Stimulated activated CD8-positive, alpha-beta memory T cell treated with anti-CD3 and anti-CD28 coated beads, Interleukin-15, amount 100 ng/mL, for 1 hour (primary cell): ENCODE data around the gene TTC38.

Experiments used
- DNase-seq: peaks from one replicate; pipeline ENCODE4 v3.0.0-alpha.2; 2020; ENCODE audit warnings: low read depth

The TTC38 gene

DNA sequence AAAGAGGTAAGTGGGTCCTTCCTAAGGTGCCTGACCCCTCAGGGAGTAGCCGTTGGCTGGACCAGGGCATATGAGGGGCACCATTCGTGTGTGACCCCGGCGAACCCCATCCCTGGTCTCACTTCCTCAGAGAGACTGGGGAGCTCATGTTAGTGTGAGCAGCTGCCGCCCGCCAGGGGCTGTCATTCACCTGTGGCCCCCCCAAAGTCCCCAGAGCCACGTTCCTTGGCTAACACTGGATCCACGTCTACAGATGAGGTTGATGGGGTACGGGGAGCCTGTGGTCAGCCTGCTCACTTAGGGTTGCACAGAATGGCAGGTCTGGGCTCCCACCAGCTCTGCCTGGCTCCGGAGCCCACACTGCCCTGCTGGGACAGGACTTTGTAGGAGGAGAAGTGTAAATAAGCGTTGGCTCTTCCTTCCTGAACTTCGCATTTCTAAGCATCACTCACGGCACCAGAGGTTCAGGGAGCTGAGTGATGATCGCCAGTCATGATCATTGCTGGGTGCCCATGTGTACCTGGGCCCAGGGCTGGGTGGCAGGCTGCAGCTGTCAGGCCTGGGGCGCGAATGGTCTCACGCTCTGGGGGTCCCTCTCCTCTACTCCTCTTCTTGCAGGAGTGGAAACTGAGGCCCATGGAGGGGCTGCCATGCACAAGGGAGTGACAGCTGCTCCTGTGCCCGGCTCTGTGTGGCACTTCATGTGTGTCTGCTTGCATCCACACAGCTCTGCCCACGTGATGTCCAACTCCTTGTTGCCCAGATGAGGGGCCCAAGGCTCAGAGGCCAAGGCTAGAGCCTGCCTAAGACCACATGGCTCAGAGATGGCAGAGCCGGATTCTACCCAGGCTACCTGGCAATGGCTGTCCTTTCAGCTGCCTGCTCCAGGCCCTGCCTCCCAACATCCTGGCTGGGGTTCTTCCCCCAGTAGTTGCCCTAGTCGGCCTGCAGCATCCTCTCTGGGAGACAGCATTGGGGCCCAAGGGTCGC, 11.1 kb downstream of the TTC38 start:
- no peak for DNase-seq

DNA sequence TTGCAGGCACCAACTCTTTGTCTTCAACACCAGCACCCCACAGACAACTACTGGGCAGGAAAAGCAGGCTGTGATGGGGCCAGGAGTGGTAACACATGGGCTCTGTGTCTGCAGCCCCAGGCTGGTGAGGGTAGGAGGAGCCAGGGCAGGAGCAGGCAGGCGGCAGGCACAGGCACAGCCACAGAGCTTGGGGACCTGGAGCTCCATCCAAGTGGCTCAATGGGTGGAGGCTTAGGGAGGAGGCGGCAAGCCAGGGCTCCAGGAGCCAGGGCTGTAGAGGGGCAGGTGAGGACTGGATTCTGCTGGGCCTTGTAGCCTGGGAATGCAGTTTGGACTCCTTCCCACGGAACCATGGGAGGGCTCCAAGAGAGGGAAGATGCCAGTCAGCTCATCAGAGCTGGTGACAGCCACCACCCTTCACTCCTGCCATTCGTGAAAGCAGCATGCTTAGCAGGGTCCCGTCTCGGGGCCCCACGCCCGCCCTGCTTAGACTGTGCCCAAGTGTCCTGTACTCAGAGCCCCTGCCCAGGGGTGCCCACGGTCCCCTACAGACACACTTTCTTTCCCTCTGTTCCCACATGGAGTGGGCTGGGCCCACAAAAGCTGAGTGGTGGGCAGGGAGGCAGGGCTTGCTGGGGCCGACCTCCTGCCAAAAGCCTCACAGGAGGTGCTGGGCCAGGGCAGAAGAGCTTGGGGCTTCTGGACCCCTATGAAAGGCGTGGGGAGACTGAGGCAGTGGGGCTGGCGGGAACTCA, 12.4 kb downstream of the TTC38 start:
- no peak for DNase-seq

DNA sequence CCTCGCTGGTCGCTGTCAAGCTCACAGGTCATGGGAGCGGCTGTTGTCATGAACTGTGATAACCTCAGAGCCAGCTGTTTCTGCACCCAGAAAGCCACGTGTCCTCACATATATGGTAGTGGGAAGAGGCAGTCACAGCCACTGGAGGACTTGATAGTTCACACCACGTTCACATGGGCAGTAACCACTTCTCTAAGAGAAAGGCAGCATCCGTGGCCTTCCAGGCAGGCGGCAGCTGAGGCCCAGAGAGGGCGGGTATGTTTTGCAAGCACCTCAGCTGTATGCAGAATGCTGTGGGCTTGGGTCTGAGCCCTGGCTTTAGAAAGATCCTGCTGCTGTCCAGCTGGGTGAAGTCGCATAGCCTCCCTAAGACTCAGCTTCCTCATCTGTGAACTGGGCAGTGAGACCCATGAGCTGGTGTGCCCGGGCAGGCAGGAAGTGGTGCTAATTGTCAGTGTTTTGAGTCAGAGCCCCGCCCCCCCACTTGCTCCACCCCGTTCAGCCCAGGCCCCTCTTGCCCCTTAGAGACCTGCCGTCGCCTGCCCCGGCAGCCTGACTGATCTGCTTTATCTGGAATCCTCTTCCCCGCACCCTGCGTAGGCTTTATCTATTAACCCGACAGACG, 13.3 kb downstream of the TTC38 start:
- DNase-seq = no peak

DNA sequence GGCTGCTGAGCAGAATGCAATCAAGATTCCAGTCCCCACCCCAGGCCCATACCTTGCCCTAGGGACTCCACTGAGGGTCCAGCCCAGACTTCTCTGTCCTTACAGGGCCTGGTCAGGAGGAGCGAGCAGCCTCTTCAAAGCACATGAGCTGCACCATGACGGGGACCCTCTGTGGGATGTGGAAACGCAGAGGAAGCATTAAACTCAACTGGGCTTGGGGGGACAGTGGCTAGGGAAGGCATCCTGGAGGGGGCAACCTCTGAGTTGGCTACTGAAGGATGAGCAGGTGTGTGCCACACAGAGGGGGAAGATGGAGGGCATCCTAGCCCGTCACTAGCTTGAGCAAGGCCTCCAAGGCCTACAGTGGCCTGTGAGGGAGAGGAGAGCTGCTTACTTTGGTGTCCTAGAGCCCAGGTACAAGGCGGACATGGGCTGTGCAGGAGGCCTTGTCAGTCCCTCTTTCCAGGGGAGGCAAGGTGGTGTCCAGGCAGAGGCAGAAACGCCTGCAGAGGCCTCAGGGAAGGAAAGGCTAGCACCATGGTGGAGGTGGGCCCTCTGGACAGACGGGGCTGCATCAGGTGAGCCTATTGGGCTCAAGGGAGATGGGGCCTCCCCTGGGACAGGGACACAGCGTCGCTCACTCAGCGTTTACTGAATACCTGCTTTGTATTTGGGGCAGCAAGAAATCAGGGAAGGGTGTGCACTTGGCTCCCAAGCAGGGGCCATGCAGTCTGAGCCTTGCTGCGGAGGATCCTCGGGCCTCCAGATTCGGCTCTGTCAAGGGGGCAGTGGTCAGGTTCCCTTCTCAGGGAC, 14.3 kb downstream of the TTC38 start:
- no peak for DNase-seq

DNA sequence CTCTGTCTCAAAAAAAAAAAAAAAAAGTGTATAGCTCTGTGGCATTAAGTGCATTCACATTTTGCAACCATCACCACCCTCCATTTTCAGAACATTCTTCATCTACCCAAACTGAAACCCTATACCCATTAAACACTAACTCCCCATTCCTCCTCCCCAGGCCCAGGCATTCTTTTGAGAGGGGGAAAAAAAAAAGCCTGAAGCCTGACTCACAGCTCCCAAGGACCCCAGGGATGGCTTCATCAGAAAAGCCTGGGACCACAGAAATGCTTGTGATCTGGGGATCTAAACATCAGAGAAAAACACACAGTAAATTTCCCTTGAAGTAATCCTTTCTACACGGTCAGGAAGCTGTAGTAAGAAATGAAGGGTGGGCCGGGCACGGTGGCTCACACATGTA, 18.2 kb downstream of the TTC38 start:
- no peak for DNase-seq

DNA sequence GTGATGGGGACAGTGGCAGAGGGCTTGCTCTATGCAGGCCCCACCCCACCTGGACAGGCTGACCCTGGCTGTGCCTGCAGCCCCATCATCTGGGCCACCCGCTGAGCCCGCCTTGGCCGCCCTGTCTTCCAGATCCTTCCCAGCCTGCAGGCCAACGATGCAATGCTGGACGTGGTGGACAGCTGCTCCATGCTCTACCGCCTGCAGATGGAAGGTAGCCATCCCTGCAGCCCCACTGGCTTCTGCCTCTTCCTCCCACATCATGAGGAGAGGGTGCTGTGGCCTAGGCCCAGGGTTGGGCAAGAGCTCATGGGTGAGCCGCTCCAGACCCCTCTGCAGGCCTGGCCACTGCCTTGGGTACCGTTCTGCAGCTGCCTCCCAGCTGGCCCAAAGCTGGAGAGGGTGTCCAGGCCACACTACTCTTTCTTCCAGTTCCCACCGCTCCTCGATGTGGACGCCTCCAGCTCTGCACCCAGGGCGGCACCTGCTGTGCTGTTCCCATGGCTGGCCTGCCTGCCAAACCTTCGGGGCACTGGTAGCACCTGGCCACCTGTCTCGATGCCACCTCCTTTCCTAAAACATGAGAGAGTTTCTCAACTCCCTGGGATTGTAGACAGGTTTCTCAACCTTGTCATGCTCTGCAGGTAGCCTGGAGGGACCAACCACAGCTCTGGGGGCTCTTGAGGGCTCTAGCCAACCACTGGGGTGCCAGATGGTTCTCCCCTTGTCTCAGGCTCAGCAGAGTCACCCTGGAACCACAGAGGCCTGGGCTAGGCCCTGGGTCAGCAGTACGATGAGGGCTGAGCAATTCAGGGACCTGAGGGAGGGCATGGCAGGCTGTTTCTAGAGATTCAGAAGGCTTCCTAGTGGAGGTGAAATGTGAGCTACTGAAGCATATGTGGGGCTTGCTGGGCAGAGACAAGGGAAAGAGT, 19.4 kb downstream of the TTC38 start:
- no peak for DNase-seq

DNA sequence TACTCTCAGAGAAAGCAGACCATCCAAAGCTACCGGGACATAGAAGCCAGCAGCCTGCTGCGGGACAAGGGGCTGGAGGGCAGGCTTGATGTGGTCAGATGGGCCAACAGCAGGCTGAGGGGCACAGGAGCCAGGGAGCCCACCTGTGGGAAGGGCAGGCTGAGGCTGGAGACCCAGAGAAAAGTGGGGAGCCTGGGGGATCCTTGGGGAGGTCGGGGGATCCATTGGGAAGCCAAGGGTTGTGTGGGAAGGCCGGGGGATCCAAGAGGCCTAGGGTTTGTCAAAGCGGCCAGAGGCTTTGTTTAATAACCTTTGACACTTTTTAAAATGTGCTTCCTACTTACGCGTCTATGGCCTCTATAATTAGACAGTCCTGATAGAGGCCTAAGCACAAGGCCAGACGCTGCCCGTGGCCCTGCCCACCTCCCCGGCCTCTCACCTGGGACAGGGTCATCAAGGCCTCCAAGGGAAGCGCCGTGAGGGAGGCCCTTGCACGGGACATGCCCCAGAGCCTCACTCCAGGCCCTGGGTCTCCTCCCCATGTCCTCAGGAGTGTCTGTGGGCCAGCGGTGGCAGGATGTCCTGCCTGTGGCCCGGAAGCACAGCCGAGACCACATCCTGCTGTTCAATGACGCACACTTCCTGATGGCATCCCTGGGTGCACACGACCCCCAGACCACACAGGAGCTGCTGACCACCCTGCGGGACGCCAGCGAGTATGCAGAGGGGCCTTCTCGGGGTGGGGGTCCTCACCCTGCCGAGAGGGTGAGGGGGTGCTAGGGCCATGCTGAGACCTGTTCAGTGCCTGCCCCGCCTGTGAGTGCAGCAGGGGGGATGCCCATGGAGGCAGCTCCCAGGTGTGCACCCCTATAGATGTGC, 20.3 kb downstream of the TTC38 start:
- no peak for DNase-seq

DNA sequence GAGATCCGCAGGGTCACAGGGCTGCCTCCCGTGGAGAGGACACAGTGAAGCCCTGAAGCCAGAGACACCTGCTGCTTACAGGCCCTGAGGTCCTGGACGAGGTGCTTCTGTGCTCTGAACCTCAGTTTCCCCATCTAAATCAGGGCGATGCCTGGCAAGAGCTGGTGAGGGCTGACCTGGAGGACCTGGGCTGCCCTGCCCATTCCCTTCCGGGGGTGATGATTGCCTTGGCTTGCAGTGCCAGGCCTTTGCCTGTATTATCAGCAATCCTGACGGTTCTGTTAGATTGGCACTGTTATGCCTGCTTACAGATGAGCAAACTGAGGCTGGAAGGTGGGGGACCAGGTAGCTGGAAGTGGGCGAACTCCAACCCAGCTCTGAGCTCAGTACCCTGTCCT, 21.0 kb downstream of the TTC38 start:
- no peak for DNase-seq

DNA sequence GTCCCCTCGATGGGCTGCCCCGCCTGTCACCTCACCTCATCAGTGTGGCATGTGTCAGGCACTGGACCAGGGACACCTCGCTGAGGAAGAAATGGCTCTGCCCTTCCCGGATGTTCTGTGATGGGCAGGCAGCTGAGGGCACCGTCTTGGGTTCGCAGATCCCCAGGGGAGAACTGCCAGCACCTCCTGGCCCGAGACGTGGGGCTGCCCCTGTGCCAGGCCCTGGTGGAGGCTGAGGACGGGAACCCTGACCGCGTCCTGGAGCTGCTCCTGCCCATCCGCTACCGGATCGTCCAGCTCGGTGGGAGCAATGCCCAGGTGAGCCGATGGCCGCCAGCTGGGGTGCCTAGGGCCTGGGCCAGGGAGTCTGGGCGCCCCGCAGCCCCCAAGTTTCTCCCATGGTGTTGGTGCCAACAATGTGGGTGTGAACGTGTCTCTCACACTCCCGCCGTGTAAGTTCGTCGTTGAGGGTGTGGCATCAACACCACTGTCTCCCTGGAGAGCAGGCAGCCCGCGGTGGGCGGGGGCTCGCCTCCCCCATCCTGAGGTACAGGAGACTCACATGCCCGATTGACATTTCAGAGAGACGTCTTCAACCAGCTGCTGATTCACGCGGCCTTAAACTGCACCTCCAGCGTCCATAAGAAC, 21.6 kb downstream of the TTC38 start:
- DNase-seq = no peak

DNA sequence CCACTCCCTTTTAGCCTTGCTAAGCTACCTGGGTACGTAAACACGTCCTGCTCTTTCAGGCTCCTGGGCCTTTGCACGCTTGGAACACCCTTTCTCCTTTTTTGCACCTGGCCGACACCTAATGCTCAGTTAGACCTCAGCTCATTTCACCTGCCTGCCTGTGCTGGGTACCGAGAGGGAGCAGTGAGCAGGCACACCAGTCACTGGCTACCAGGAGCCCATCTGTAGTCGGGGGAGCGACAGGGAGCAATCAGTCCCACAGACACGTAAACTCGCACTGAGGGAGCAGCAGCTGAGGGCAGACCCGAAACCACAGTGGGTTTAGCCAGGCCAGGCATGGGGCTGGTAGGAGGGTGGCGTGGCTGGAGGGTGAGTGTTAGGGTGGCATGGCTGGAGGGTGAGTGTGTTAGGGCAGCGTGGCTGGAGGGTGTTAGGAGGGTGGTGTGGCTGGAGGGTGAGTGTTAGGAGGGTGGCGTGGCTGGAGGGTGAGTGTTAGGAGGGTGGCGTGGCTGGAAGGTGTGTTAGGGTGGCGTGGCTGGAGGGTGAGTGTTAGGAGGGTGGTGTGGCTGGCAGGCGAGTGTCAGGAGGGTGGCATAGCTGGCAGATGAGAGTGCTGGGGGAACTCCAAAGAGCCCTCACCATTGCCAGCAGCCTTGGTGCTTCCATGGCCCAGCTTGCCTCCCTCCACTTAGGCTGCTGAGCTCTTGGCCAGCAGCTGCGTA, 22.5 kb downstream of the TTC38 start:
- no peak for DNase-seq

DNA sequence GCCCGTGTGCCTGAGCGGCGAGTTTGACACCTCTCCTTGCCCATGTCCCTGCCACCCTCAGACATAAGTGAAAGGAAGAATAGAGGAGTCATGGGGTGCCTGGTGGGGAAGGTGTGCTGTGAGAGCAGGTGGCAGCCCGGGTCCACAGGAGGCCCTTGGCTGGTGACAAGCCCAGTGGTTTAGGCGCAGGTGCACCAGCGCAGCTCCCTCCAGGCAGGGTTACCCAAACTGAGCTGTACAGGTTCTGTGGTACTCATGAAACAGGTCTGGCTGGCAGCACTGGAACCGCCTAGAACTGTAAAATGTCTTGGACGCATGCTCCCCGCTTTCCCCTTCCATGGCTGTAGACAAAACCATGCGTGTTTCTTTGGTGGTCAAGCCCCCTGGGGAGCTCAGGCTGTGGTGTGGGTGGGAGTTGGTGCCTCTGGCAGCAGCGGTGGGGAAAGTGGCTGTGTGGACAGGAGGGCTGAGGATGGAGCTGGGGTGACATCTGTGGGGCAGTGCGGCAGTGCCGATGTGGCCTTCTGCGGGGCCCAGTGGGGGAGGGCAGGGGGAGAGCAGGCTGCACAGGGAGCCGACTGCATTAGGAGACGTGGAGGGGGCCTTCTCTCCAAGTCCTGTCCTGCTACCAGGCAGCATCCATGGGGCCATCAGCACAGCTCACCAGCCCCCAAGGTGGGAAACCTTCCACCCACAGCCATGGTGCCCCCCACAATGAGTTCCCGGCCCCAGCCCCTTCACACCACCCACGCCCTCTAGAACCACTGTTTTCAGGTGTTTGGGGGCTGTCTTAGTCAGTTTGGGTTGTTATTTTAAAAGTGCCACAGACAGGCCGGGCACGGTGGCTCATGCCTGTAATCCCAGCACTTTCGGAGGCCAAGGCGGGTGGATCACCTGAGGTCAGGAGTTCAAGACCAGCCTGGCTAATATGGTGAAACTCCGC, 23.3 kb downstream of the TTC38 start:
- DNase-seq = no peak

DNA sequence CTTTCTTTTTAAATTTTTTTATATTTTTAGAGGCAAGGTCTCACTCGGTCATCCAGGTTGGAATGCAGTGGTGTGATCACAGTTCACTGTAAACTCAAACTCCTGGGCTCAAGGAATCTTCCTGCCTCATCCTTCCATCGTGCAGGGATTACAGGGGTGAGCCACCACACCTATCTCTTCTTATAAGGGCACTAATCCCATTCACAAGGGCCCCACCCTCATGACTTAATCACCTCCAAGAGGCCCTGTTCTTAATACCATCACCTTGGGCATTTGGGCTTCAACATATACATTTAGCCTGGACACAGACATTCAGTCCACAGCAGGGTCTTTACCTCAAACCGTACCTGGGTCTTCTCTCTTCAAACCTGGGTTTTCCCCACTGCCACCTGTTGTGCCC, 24.4 kb downstream of the TTC38 start:
- DNase-seq = no peak

DNA sequence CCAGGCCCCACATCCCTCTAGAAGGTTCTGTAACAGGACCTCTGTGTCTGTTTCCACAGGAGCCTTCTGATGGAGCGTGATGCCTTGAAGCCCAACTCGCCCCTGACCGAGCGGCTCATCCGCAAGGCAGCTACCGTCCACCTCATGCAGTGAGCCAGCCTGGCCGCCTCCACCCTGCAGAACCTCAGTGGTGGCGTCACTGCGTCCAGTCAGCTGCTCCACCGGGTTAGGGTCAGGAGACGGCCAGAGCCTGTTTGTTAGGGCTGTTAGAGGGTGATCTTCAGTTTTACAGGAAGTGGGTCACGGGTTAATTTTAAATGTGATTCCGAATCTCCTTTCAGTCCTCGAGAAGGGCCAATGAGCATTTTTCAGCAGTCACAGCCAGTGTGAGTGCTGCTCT, 24.9 kb downstream of the TTC38 start:
- no peak for DNase-seq

DNA sequence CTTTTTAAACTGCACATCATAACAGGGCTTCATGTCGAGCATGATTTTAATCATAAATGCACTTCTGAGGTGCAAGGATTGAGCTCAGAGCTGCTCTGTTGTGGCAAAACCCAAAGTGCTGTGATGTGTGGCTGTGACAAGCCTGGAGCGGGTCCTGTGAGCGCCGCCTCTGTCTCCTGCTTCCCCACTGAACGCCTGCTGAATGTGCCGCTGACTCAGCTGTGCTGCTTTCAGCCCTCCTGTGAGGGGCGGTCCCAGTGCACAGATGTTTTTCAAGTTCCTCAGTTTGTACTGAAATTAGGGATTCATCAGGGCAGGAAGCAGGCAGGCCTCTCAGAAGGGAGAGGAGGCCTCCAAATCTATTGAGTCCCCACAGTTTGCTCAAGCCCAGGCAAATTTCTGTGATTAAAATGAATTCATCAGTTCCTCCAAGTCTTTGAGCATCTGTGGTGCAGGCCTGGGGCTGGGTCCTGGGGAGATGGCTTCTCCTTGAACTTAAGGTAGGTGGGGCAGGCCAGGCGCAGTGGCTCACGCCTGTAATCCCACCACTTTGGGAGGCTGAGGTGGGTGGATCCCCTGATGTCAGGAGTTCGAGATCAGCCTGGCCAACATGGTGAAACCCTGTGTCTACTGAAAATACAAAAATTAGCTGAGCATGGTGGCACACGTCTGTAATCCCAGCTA, 25.9 kb downstream of the TTC38 start:
- DNase-seq = no peak

DNA sequence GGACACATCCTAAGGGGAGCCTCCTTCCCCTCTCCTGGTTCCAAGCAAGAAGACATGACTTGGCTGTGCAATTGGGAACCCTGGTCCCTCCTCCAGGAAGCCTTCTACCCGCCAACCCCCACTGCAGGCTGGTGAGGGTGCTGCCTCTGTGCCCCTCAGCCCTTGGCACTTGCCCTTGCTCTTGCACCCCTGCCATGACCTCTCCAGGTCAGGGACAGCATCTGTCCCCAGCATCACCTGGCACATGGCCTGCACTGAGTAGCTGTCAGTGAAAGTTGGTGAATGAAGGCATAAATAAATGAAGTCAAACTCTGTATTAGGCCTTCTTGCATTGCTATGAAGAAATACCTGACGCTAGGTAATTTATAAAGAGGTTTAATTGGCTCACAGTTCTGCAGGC, 27.0 kb downstream of the TTC38 start:
- no peak for DNase-seq

DNA sequence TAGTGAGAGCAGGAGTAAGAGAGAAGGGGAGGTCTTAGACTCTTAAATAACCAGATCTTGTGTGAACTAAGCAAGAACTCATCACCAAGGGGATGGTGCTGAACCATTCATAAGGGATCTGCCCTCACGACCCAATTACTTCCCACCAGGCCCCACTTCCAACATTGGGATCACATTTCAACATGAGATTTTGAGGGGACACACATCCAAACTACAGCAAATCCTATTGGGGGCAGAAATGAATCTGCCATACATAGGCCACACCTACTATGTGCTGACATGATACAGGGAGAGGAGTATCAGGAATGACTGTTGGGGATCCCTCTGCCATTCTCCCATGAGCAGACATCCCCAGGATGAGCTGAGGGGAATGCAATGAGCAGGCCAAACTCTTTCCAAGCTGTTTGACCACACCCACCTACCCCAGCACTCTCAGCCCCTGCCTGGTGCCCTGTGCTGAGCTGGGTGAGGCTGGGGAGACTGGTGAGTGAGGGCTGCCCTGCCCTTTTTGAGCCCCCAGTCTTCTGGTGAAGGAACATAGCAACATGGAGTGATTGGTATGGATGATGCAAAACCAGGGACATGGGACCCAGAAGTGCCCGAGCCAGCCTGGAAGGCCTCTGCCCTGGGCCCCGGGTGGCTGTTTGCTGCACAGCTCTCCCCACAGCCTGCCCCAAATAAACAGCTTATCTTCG, 27.6 kb downstream of the TTC38 start:
- DNase-seq = no peak
